ENCODE measurements around the gene PKHD1.

The PKHD1 gene

DNA sequence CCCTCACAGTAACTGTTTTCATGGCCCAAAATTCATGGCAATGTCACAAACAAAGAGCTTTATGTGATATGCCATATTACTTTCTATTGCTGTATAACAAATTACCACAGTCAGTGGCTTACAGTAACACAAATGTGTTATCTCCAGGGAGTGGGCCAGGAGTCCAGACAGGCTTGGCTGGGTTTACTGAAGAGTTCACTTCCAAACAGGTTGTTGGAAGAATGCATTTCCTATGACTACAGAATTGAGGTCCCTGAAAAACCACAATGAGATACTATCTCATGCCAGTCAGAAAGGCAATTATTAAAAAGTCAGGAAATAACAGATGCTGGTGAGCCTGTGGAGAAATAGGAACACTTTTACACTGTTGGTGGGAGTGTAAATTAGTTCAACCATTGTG is 431.9 kb downstream of the PKHD1 start:
- Histone ChIP-seq H3K9me3 (no peaks in the 10 kb centered on the region), H3K4me2 (no peak overlapping the region), H3K36me3 (no peaks in the 10 kb centered on the region), H3K4me1 (peaks cover 3% of the 10 kb centered on the region), H3K9ac (no peak overlapping the region), H3K4me3 (no peak overlapping the region), H4K20me1 (no peaks in the 10 kb centered on the region), H3K27me3 (no peaks in the 10 kb centered on the region), H3K27ac (no peak overlapping the region)
- no peak for TF ChIP-seq Cebpa-rat (IDR thresholded peaks at IDR 0.05)

- no peak for TF ChIP-seq Cebpa-rat (IDR thresholded peaks at IDR 0.05)
- Histone ChIP-seq H3K4me2 (no peak overlapping the region), H3K27ac (no peak overlapping the region), H3K4me1 (peaks cover 6% of the 10 kb centered on the region), H3K27me3 (no peaks in the 10 kb centered on the region), H3K9me3 (no peaks in the 10 kb centered on the region), H3K9ac (no peak overlapping the region), H3K36me3 (no peaks in the 10 kb centered on the region), H4K20me1 (no peaks in the 10 kb centered on the region), H3K4me3 (no peak overlapping the region)
These were observed 432.8 kb downstream of the PKHD1 start for GRCh38 chr6:51654647-51655046.

DNA sequence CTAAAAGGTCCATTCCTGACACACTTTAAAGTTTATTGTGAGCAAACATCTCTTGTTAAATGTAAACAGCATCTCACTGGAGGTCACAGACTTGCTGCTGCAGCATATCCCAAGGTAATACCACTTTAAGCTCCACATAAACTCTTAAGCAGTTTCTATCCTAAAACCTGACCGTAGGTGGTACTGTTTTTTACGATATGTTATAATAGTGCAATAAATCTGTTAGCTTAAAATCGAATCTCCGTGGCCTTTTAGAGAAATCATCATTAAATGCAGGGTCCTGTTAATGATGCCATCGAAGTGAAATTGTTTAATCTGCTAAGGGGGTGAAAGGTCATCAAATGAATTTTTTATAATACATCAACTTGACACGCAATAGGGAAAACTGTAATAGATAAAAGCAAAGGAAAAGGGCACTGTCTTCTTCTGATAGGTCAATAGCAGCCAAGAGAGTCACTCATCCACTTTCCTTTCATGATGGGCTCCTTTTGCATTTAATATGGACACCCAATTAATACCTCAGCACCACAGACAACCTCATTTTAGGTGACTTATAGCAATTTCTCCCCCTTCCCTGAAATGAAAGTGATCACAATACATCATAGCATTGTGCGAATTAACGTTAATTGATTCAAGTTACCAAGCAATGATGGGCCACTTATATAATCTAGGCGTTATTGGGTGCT is 436.1 kb downstream of the PKHD1 start:
- Histone ChIP-seq H3K27ac (no peak overlapping the region), H3K9ac (no peak overlapping the region), H3K4me1 (peaks cover 6% of the 10 kb centered on the region), H3K4me3 (no peak overlapping the region), H4K20me1 (no peaks in the 10 kb centered on the region), H3K9me3 (no peaks in the 10 kb centered on the region), H3K4me2 (no peak overlapping the region), H3K36me3 (no peaks in the 10 kb centered on the region), H3K27me3 (no peaks in the 10 kb centered on the region)
- TF ChIP-seq Cebpa-rat (IDR thresholded peaks at IDR 0.05) = no peak

GRCh38 chr6:51648774-51649173 is 438.6 kb downstream of the PKHD1 start:
- no peak overlapping the region for H3K9ac ChIP-seq
- TF ChIP-seq Cebpa-rat (IDR thresholded peaks at IDR 0.05) = no peak
- H4K20me1 ChIP-seq = no peaks in the 10 kb centered on the region
- no peak overlapping the region for H3K27ac ChIP-seq
- H3K4me3 ChIP-seq = no peak overlapping the region
- H3K36me3 ChIP-seq = no peaks in the 10 kb centered on the region
- no peak overlapping the region for H3K4me2 ChIP-seq
- H3K27me3 ChIP-seq = no peaks in the 10 kb centered on the region
- H3K4me1 ChIP-seq = peaks cover 6% of the 10 kb centered on the region
- no peaks in the 10 kb centered on the region for H3K9me3 ChIP-seq

GRCh38 chr6:51648236-51648635 is 439.2 kb downstream of the PKHD1 start:
- H4K20me1 ChIP-seq = no peaks in the 10 kb centered on the region
- H3K4me1 ChIP-seq = peaks cover 6% of the 10 kb centered on the region
- no peak overlapping the region for H3K27ac ChIP-seq
- no peak overlapping the region for H3K4me3 ChIP-seq
- H3K36me3 ChIP-seq = no peaks in the 10 kb centered on the region
- H3K9me3 ChIP-seq = no peaks in the 10 kb centered on the region
- H3K27me3 ChIP-seq = no peaks in the 10 kb centered on the region
- H3K9ac ChIP-seq = no peak overlapping the region
- H3K4me2 ChIP-seq = no peak overlapping the region
- no peak for TF ChIP-seq Cebpa-rat (IDR thresholded peaks at IDR 0.05)

DNA sequence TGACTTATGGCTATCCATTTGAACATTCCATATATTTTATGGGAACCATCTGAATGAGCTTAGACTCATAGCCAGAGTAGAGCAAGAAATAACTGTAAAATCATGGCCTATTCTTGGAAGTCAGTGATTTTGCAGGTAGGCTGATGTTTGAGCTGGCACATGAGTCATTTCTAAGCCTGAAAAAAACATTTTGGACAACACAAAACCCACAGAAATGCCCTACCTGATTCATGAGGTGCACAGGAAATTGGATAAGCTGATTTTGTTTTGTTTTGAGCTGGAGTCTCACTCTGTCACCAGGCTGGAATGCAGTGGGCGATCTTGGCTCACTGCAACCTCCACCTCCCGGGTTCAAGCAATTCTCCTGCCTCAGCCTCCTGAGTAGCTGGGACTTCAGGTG is 443.0 kb downstream of the PKHD1 start:
- Histone ChIP-seq H3K9me3 (no peaks in the 10 kb centered on the region), H3K36me3 (no peaks in the 10 kb centered on the region), H3K4me2 (no peak overlapping the region), H3K27me3 (no peaks in the 10 kb centered on the region), H3K27ac (no peak overlapping the region), H4K20me1 (no peaks in the 10 kb centered on the region), H3K9ac (no peak overlapping the region), H3K4me3 (no peak overlapping the region), H3K4me1 (no peaks in the 10 kb centered on the region)
- TF ChIP-seq Cebpa-rat (IDR thresholded peaks at IDR 0.05) = no peak

DNA sequence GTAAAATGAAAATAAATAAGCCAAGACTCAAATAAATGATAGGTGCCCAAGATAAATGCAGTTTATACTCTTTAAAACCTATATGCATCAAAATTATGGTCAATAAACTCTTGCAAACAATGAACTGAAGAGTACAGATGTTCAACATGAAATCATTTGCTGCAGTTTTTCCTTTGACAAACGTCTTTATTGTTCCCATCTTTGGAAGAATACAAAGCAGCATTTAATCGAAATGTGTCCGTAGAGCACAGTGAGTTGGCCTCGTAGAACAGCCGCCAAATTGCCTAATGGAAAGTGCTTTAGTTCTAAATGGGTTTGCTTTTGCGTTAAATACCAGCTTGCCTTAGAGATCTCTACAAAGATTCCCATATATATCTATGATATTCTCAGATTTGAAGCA is 447.4 kb downstream of the PKHD1 start:
- Histone ChIP-seq H3K4me1 (no peaks in the 10 kb centered on the region), H3K36me3 (no peaks in the 10 kb centered on the region), H3K27ac (no peak overlapping the region), H4K20me1 (no peaks in the 10 kb centered on the region), H3K9me3 (no peaks in the 10 kb centered on the region), H3K27me3 (no peaks in the 10 kb centered on the region), H3K4me2 (no peak overlapping the region), H3K4me3 (no peak overlapping the region), H3K9ac (no peak overlapping the region)
- no peak for TF ChIP-seq Cebpa-rat (IDR thresholded peaks at IDR 0.05)

DNA sequence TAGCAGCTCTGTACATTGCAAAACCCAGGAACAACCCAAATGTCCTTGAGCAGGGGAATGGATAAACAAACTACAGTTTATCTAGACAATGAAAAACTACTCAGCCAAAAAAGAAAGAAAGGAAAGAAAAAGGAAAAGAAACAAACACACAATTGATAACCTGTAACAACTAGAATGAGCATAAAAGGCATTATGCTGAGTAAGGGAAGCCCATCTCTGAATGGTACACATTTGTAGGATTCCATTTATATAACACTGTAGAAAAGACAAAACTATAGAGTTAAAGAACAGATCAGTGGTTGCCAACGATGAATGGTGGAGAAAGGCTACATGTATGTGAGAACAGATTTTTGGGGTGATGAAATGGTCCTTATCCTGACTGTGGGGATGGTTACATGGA is 454.0 kb downstream of the PKHD1 start:
- Histone ChIP-seq H4K20me1 (no peaks in the 10 kb centered on the region), H3K4me3 (no peak overlapping the region), H3K9me3 (peaks cover 7% of the 10 kb centered on the region; the same call in 1 of the 2 replicates), H3K4me1 (no peaks in the 10 kb centered on the region), H3K9ac (no peak overlapping the region), H3K27ac (no peak overlapping the region), H3K4me2 (no peak overlapping the region), H3K27me3 (no peaks in the 10 kb centered on the region), H3K36me3 (no peaks in the 10 kb centered on the region)
- no peak for TF ChIP-seq Cebpa-rat (IDR thresholded peaks at IDR 0.05)

GRCh38 chr6:51630011-51630410 is 457.4 kb downstream of the PKHD1 start:
- no peaks in the 10 kb centered on the region for H3K36me3 ChIP-seq

GRCh38 chr6:51626391-51626790 is 461.0 kb downstream of the PKHD1 start:
- Histone ChIP-seq H3K4me3 (no peak overlapping the region), H3K4me1 (no peaks in the 10 kb centered on the region), H3K27me3 (no peaks in the 10 kb centered on the region), H3K27ac (no peak overlapping the region), H3K36me3 (no peaks in the 10 kb centered on the region), H3K4me2 (no peak overlapping the region), H3K9ac (no peak overlapping the region), H3K9me3 (peaks cover 7% of the 10 kb centered on the region; the same call in 1 of the 2 replicates), H4K20me1 (no peaks in the 10 kb centered on the region)
- no peak for TF ChIP-seq Cebpa-rat (IDR thresholded peaks at IDR 0.05)

More at GRCh38 chr6:51630011-51630410, 457.4 kb downstream of the PKHD1 start:
- Histone ChIP-seq H3K27ac (no peak overlapping the region), H3K9me3 (peaks cover 7% of the 10 kb centered on the region; the same call in 1 of the 2 replicates), H3K9ac (no peak overlapping the region), H3K4me3 (no peak overlapping the region), H3K4me1 (no peaks in the 10 kb centered on the region), H3K4me2 (no peak overlapping the region), H3K27me3 (no peaks in the 10 kb centered on the region), H4K20me1 (no peaks in the 10 kb centered on the region)
- no peak for TF ChIP-seq Cebpa-rat (IDR thresholded peaks at IDR 0.05)

GRCh38 chr6:51625566-51625965 is 461.8 kb downstream of the PKHD1 start:
- no peaks in the 10 kb centered on the region for H3K27me3 ChIP-seq
- H3K4me3 ChIP-seq = no peak overlapping the region
- H3K4me1 ChIP-seq = no peaks in the 10 kb centered on the region
- H3K9ac ChIP-seq = no peak overlapping the region
- no peaks in the 10 kb centered on the region for H4K20me1 ChIP-seq
- no peak for TF ChIP-seq Cebpa-rat (IDR thresholded peaks at IDR 0.05)
- peaks cover 7% of the 10 kb centered on the region; the same call in 1 of the 2 replicates for H3K9me3 ChIP-seq
- H3K36me3 ChIP-seq = no peaks in the 10 kb centered on the region
- H3K27ac ChIP-seq = no peak overlapping the region
- H3K4me2 ChIP-seq = no peak overlapping the region
